ENCODE results near the gene PTPRF.
"Not testable (repeated sequence)": the region's sequence is repeated elsewhere in the genome, so short reads cannot be mapped to it uniquely, and the experiment has no call there.

PTPRF gene

GRCh38 chr1:43613075-43613942 lies 82.6 kb downstream of the PTPRF start:
- DNase-seq: no peak

- DNase-seq: no peak
Observed at GRCh38 chr1:43614211-43614610, 83.5 kb downstream of the PTPRF start.

DNA sequence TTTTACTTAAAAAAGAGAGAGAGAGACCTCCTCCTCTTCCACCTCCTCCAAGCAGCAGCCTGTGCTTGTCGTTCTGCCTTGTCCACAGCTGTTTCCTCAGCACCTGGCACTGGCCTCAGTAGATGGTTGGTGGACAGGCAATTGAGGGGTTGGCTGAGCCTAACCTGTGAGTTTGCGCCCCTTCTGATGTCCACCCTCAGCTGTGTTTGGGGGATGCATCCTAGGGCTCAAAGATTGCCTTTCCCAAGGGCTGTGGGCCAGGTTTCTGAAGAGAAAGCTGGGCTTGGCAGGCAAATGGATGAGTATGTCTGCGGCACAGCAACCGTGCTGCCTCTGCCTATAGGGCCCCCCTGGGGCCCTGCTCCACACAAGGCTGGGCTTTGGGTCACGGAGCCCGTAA lies 84.2 kb downstream of the PTPRF start:
- DNase-seq: no peak

- no peak for DNase-seq
Observed at GRCh38 chr1:43616383-43616782, 85.7 kb downstream of the PTPRF start.

GRCh38 chr1:43617011-43617410 lies 86.3 kb downstream of the PTPRF start:
- DNase-seq: no peak

GRCh38 chr1:43617668-43618067 lies 87.0 kb downstream of the PTPRF start:
- no peak for DNase-seq

- no peak for DNase-seq
Observed at GRCh38 chr1:43618521-43619313, 88.0 kb downstream of the PTPRF start.

DNA sequence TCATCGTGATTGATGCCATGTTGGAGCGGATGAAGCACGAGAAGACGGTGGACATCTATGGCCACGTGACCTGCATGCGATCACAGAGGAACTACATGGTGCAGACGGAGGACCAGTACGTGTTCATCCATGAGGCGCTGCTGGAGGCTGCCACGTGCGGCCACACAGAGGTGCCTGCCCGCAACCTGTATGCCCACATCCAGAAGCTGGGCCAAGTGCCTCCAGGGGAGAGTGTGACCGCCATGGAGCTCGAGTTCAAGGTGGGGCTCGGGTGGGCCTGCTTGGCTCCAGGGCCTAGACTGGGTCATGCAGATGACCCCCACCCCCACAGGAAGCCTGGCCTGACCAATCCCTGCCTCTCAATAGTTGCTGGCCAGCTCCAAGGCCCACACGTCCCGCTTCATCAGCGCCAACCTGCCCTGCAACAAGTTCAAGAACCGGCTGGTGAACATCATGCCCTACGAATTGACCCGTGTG lies 88.7 kb downstream of the PTPRF start:
- no peak for DNase-seq

GRCh38 chr1:43619996-43620920 lies 89.6 kb downstream of the PTPRF start:
- no peak for DNase-seq

DNA sequence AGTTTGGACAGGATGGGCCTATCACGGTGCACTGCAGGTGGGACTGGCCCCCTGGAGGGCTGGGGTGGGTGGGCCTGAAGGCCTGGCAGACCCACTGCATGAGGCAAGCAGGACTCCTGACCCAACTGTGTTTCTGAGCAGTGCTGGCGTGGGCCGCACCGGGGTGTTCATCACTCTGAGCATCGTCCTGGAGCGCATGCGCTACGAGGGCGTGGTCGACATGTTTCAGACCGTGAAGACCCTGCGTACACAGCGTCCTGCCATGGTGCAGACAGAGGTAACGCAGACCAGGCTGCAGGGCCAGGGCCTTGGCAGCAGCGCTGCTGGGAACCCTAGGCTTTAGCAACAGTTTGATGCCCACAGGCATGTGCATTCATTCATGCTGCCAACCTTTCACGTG lies 90.3 kb downstream of the PTPRF start:
- no peak for DNase-seq

DNA sequence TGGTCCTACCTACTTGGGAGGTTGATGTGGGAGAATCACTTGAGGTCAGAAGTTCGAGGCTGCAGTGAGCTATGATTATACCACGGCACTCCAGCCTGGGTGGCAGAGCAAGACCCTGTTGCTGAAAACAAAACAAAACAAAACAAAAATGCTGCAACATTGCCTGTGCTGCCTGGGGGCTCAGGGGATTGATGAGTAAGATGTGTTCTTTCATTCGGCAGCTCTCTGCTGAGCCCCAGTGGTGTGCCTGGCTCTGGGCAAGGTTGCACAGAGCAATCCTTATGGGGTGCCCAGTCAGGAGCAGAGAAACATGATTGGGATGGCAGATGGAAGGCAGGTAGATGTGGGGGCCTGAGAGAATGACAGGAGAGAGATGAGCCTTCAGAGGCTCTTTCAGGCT lies 90.7 kb downstream of the PTPRF start:
- no peak for DNase-seq

- no peak for DNase-seq
Observed at GRCh38 chr1:43621861-43622260, 91.2 kb downstream of the PTPRF start.

- no peak for DNase-seq
Observed at GRCh38 chr1:43622471-43622870, 91.8 kb downstream of the PTPRF start.

- DNase-seq: no peak
Observed at GRCh38 chr1:43622901-43623780, 92.5 kb downstream of the PTPRF start.

DNA sequence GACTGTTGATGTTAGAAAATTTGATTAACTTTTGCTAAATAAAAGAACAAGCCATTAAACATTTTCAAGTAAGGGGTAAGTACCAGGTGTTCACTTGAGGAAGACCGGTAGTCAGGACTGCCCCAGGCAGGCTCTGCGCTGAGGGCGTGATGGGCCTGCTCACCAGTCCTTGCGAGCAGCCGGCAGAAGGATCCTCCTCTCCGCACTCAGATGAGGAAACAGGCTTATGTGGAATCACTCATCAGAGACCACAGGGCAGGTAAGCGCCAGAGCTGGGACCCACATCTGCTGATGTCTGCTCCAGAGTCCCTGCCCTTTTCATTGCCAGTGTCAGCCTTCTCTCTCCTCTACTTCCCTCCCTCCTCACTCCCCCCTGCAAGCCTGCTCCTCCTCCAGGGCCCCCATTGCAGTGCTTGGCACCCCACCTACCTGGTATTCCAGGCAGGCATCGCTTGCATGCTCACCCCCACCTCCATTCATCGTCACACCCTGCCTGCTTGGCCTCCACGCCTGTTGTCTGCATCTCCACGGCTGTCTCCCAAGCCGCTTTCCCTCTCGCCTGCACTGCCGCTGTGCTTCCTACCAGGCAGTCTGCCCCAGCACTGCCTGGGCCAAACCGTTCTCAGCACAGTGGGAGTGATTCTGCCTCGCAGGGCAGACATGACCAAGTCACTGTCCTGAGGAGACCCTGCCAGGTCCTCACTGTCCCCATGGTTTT lies 94.5 kb downstream of the PTPRF start:
- DNase-seq: no peak

- no peak for DNase-seq
Observed at GRCh38 chr1:43632135-43632670, 101.5 kb downstream of the PTPRF start.

GRCh38 chr1:43634721-43635120 lies 104.0 kb downstream of the PTPRF start:
- no peak for DNase-seq

GRCh38 chr1:43636006-43636641 lies 105.4 kb downstream of the PTPRF start:
- no peak for DNase-seq

DNA sequence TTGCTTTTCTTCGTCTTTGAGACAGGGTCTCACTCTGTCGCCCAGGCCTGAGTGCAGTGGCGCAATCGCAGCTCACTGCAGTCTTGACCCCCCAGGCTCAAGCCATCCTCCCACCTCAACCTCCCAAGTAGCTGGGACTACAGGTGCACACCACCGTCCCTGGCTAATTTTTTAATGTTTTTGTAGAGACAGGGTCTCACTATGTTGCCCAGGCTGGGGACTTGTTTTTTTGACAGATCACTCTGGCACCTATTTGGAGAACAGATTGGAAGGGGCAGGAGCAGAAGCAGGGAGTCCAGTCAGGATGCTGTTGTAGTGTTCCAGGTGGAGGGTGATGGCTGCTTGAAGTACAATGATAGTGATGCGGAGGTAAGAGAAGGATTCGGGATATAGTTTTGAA lies 106.6 kb downstream of the PTPRF start:
- DNase-seq: no peak

DNA sequence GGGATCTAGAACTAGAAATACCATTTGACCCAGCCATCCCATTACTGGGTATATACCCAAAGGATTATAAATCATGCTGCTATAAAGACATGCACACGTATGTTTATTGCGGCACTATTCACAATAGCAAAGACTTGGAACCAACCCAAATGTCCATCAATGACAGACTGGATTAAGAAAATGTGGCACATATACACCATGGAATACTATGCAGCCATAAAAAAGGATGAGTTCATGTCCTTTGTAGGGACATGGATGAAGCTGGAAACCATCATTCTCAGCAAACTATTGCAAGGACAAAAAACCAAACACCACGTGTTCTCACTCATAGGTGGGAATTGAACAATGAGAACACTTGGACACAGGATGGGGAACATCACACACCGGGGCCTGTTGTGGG lies 107.7 kb downstream of the PTPRF start:
- DNase-seq: not testable (repeated sequence)

Data from T-helper 1 cell (primary cell).